ENCODE measurements around the gene OPRL1.

GRCh38 chr20:64037498-64038213, 42.2 kb upstream of the OPRL1 start:
- TF ChIP-seq CTCF (IDR thresholded peaks at IDR 0.05; ENCODE audit: insufficient read depth, low read length, poor library complexity, severe bottlenecking) (no peak), EZH2phosphoT487 (conservative IDR thresholded peaks at IDR 0.05; ENCODE audit: low read length) (no peak)
